Osteocyte (in vitro differentiated cells): ENCODE measurements around the gene TSHZ2. TPM values are rescaled to one million over a fixed set of nuclear protein-coding genes. Genes with fewer than 3 reads are reported as not detected.
"Not testable (repeated sequence)": the region's sequence is repeated elsewhere in the genome, so short reads cannot be mapped to it uniquely, and the experiment has no call there.

ENCODE experiments used
- DNase-seq: peaks from one replicate; pipeline ENCODE4 v3.0.0; 2021; ENCODE audit warnings: mixed read lengths; ENCODE audit not compliant: unreplicated experiment; ENCODE audit errors: extremely low spot score
- H3K27ac Mint-ChIP-seq: one replicate; pipeline ENCODE4 v1.8.0; 2021; ENCODE audit warnings: mild to moderate bottlenecking, mixed read lengths; ENCODE audit not compliant: unreplicated experiment
- H3K27me3 Mint-ChIP-seq: one replicate; pipeline ENCODE4 v1.8.0; 2021; ENCODE audit warnings: mixed read lengths; ENCODE audit not compliant: unreplicated experiment
- H3K36me3 Mint-ChIP-seq: one replicate; pipeline ENCODE4 v1.8.0; 2021; ENCODE audit warnings: mixed read lengths; ENCODE audit not compliant: unreplicated experiment
- H3K4me1 Mint-ChIP-seq: one replicate; pipeline ENCODE4 v1.8.0; 2021; ENCODE audit warnings: mixed read lengths; ENCODE audit not compliant: unreplicated experiment
- H3K4me3 Mint-ChIP-seq: one replicate; pipeline ENCODE4 v1.8.0; 2021; ENCODE audit warnings: mild to moderate bottlenecking, moderate library complexity, mixed read lengths; ENCODE audit not compliant: unreplicated experiment
- H3K9me3 Mint-ChIP-seq: one replicate; pipeline ENCODE4 v1.8.0; 2021; ENCODE audit warnings: mixed read lengths; ENCODE audit not compliant: unreplicated experiment
- total RNA-seq: library from RNA; stranded (reverse); gene quantifications from 2 replicates; pipeline ENCODE4 v1.2.1, GENCODE V29; 2021
- TF ChIP-seq, protein P1 (sequence below): fragments of 200-600 bp; sonication (generic); IDR thresholded peaks from 2 replicates; pipeline ENCODE4 v1.5.0; 2021; ENCODE audit warnings: antibody characterized with exemption, mild to moderate bottlenecking, moderate library complexity

Gene TSHZ2
- total RNA-seq, 1 donor from 2014 or later, result not detected

DNA sequence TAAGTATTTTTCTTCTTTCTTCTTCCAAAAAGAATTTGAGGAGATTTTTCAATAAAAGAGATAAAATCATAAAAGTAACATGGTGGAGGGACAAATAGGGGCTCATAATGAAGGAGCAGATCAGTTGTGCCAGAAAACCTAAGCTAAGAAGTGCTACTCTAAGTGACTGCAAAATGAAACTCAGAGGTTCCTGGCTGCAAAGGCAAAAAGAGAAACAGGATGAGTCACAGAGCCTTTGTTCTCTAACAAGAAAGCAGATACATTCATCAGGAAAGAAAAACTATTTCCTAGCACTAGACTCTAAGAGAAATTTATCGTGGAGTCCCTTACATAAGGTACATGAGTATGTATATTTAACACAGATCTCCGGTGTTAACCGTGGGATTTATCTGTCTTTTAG, 49.8 kb downstream of the TSHZ2 start:
- no peaks in the 10 kb centered on the region for H3K36me3 Mint-ChIP-seq
- H3K27ac Mint-ChIP-seq, result no peak overlapping the region
- H3K9me3 Mint-ChIP-seq, result no peaks in the 10 kb centered on the region
- H3K4me3 Mint-ChIP-seq, result no peak overlapping the region
- DNase-seq, result no peak
- no peaks in the 10 kb centered on the region for H3K4me1 Mint-ChIP-seq
- no peaks in the 10 kb centered on the region for H3K27me3 Mint-ChIP-seq
- TF ChIP-seq, protein P1, sequence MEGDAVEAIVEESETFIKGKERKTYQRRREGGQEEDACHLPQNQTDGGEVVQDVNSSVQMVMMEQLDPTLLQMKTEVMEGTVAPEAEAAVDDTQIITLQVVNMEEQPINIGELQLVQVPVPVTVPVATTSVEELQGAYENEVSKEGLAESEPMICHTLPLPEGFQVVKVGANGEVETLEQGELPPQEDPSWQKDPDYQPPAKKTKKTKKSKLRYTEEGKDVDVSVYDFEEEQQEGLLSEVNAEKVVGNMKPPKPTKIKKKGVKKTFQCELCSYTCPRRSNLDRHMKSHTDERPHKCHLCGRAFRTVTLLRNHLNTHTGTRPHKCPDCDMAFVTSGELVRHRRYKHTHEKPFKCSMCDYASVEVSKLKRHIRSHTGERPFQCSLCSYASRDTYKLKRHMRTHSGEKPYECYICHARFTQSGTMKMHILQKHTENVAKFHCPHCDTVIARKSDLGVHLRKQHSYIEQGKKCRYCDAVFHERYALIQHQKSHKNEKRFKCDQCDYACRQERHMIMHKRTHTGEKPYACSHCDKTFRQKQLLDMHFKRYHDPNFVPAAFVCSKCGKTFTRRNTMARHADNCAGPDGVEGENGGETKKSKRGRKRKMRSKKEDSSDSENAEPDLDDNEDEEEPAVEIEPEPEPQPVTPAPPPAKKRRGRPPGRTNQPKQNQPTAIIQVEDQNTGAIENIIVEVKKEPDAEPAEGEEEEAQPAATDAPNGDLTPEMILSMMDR, result no peak

DNA sequence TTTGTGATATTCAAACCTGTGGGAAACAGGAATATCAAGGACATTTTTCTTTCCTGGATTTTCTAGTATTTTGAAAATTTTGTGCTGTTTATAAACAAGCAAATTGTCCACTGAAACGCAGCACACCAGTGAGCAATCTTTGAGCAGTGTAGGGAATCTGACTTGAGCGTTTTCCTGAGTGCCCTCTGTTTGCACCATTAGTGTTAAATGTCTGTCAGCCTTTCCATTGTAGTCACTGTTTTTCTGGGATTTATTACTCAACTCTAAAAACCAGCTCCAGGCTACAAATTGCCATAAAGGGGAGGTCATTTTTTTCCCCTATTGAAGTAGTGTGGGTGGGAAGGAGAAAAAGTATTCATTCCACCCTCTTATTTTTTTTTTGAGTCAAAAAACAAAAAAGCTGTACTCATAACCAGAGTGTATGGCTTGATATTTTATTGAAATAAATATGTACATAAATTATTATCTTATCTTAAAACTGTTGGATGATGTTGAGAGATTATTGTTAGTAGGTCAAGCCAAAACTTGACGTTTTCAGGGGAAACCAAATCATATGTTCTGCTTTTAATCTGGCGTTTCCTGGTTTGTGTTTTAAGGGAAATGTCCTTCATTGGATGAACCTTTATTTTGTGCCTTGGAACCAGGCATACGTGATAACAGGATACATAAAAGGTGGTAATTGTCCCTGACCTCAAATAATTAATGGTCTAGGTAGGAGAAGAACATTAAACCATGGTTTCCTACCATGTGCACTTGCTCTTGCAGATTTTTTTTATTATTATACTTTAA, 51.8 kb downstream of the TSHZ2 start:
- no peak overlapping the region for H3K4me3 Mint-ChIP-seq
- no peak overlapping the region for H3K27ac Mint-ChIP-seq
- no peak for DNase-seq
- TF ChIP-seq, protein P1, result no peak
- no peaks in the 10 kb centered on the region for H3K27me3 Mint-ChIP-seq
- H3K36me3 Mint-ChIP-seq, result no peaks in the 10 kb centered on the region
- H3K4me1 Mint-ChIP-seq, result no peaks in the 10 kb centered on the region
- no peaks in the 10 kb centered on the region for H3K9me3 Mint-ChIP-seq

DNA sequence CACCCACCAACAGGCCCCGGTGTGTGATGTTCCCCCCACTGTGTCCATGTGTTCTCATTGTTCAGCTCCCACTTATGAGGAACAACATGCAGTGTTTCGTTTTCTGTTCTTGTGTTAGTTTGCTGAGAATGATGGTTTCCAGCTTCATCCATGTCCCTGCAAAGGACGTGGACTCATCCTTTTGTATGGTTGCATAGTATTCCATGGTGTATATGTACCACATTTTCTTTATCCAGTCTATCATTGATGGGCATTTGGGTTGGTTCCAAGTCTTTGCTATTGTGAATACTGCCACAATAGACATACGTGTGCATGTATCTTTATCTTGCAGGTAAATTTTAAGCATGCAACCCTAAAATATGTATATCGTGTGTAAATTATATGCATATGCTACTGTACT, 52.5 kb downstream of the TSHZ2 start:
- H3K27ac Mint-ChIP-seq, H3K4me3 Mint-ChIP-seq, H3K9me3 Mint-ChIP-seq, DNase-seq, H3K36me3 Mint-ChIP-seq, H3K27me3 Mint-ChIP-seq, H3K4me1 Mint-ChIP-seq: not testable (repeated sequence)

DNA sequence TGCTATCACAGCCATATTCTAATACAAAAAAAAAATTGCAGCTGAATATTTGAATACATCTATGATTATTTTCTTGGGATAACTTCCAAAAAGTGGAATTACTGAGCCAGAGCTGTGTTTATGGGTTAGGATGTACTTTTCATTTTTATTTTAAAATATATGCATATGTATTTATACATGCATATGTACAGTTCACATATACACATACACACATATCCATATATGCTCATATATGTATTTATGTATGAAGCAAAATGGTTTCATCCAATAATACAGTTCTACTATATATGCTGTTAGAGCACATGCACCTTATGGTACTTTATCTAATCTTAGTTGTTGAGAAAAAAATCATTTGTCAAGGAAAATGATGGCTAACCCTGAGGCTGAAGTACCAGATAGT, 54.9 kb downstream of the TSHZ2 start:
- DNase-seq, result no peak
- no peak overlapping the region for H3K27ac Mint-ChIP-seq
- H3K36me3 Mint-ChIP-seq, result no peaks in the 10 kb centered on the region
- H3K27me3 Mint-ChIP-seq, result no peaks in the 10 kb centered on the region
- no peaks in the 10 kb centered on the region for H3K4me1 Mint-ChIP-seq
- TF ChIP-seq, protein P1, result no peak
- no peak overlapping the region for H3K4me3 Mint-ChIP-seq
- no peaks in the 10 kb centered on the region for H3K9me3 Mint-ChIP-seq

DNA sequence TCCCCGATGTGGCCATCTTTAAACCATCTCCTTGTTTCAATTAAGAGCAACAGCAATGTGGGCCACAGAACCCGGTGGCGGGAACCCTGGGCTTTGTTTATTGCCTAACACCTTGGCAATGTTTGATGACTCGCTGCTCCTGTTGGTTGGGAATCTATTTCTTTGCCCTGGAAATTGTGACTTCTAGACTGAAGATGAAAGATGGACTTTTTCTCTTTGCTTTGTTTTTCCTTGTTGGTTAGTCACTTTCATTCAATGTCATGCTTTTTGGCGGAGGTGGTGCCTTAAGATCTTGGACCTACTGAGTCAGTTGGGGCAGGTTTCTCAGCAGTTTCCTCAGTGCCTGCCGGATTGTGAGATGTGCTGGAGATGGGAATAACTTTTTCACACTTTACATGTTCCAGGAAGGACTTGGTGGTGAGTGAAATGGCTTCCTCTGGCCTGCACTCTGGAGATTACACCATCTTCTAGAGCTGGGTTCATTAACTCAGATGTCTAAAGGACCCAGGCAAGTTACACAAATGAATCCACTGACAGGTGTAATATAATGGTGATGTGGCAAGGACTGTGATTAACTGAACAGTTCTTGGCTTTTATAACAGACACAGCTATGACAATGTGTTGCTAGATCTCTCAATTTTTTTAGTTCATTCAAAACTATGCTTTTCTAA, 56.3 kb downstream of the TSHZ2 start:
- TF ChIP-seq, protein P1, result no peak
- Mint-ChIP-seq H3K4me1 (no peaks in the 10 kb centered on the region), H3K27me3 (no peaks in the 10 kb centered on the region), H3K27ac (no peak overlapping the region), H3K4me3 (no peak overlapping the region), H3K36me3 (no peaks in the 10 kb centered on the region), H3K9me3 (no peaks in the 10 kb centered on the region)
- no peak for DNase-seq
